Left cardiac atrium (tissue), 4 donors: ENCODE results near the gene PCNX2. TPM values are rescaled to one million over a fixed set of nuclear protein-coding genes. Genes with fewer than 3 reads are reported as not detected.

Experiments
- ATAC-seq, 2 donors: fragments of 200-7000 bp; cut with Tn5 transposase; one replicate each; pipeline ENCODE4 v1.9.1; 2020; ENCODE audit warnings: mild to moderate bottlenecking in 2 of 2, moderate library complexity in 2 of 2
- DNase-seq: peaks from one replicate; pipeline ENCODE4 v3.0.0-alpha.2; 2020
- intact Hi-C, 2 donors: fragments of 100-400 bp; cut with DNase I; formaldehyde crosslinking; loops; one replicate each; pipeline versions ENCODE4 v1.14.1 to v1.15.1; 2022 to 2023
- total RNA-seq, 2 donors: library from RNA; stranded (reverse); fragmentation: NEBNext Ultra II Directional; extraction: Animal tissue kit (Norgen Biotek cat#: 25700); gene quantifications; one replicate each; pipeline ENCODE4 v1.2.1, GENCODE V29; 2021
- donor health status: DM: no; HTN: yes; CAD: no.
- donor health status: DM: no; HTN: yes; CAD: no; lungs with severe emphysema.
- donor health status: DM: yes; HTN: yes; CAD: no.
- donor health status: Dilated cardiomyopathy.

PCNX2 gene
- total RNA-seq, 2 donors from 2014 or later: 3.2 to 4.2 TPM

- ATAC-seq: peak; percentile 88 to 93
- intact Hi-C loops: loop anchor here in 1 of 2 donors (2.0 to 10.0 kb wide), 2 partner anchors 606 to 1486 kb away; no protein-coding TSS in a partner anchor
- peak; percentile 60 for DNase-seq
Measured at GRCh38 chr1:233240829-233241682, 54.5 kb downstream of the PCNX2 start.

GRCh38 chr1:233240371-233240770, 55.2 kb downstream of the PCNX2 start:
- no peak for ATAC-seq
- intact Hi-C loops: loop anchor here in 1 of 2 donors (2.0 to 10.0 kb wide), 2 partner anchors 606 to 1486 kb away; no protein-coding TSS in a partner anchor

GRCh38 chr1:233238884-233239431, 56.6 kb downstream of the PCNX2 start:
- ATAC-seq (no peak), DNase-seq (no peak)
- intact Hi-C loops: loop anchor here in 1 of 2 donors (5.0 kb wide), 1 partner anchor 607 kb away; the partner anchor contains the start of gene SIPA1L2

More at GRCh38 chr1:233240371-233240770, 55.2 kb downstream of the PCNX2 start:
- DNase-seq: no peak

GRCh38 chr1:233237647-233238046, 57.9 kb downstream of the PCNX2 start:
- DNase-seq (no peak), ATAC-seq (peak; percentile 25 to 59)
- intact Hi-C loops: loop anchor here in 1 of 2 donors (5.0 kb wide), 1 partner anchor 605 kb away; the partner anchor contains the start of gene SIPA1L2

- no peak for DNase-seq
- ATAC-seq: no peak
- intact Hi-C loops: no loop called here
Measured at GRCh38 chr1:233233508-233234040, 62.0 kb downstream of the PCNX2 start.

GRCh38 chr1:233230011-233230410, 65.5 kb downstream of the PCNX2 start:
- intact Hi-C loops: no loop called here
- ATAC-seq (no peak), DNase-seq (no peak)

- no peak for DNase-seq
- intact Hi-C loops: no loop called here
- ATAC-seq: no peak
Measured at GRCh38 chr1:233229288-233229687, 66.2 kb downstream of the PCNX2 start.

GRCh38 chr1:233227930-233228465, 67.5 kb downstream of the PCNX2 start:
- ATAC-seq (no peak), DNase-seq (no peak)
- intact Hi-C loops: no loop called here

GRCh38 chr1:233224311-233224710, 71.2 kb downstream of the PCNX2 start:
- no peak for DNase-seq
- ATAC-seq: no peak
- intact Hi-C loops: no loop called here

GRCh38 chr1:233217832-233218231, 77.7 kb downstream of the PCNX2 start:
- ATAC-seq (no peak), DNase-seq (no peak)
- intact Hi-C loops: no loop called here

- intact Hi-C loops: no loop called here
- DNase-seq (no peak), ATAC-seq (no peak)
Measured at GRCh38 chr1:233216009-233216408, 79.5 kb downstream of the PCNX2 start.

- ATAC-seq (no peak), DNase-seq (no peak)
- intact Hi-C loops: no loop called here
Measured at GRCh38 chr1:233215135-233215760, 80.3 kb downstream of the PCNX2 start.

GRCh38 chr1:233211595-233211994, 83.9 kb downstream of the PCNX2 start:
- intact Hi-C loops: no loop called here
- ATAC-seq (no peak), DNase-seq (no peak)

GRCh38 chr1:233211106-233211505, 84.4 kb downstream of the PCNX2 start:
- DNase-seq (no peak), ATAC-seq (no peak)
- intact Hi-C loops: no loop called here

GRCh38 chr1:233209481-233209880, 86.0 kb downstream of the PCNX2 start:
- ATAC-seq (no peak), DNase-seq (no peak)
- intact Hi-C loops: no loop called here

- intact Hi-C loops: no loop called here
- ATAC-seq: no peak
- DNase-seq: no peak
Measured at GRCh38 chr1:233208687-233209086, 86.8 kb downstream of the PCNX2 start.

- intact Hi-C loops: no loop called here
- DNase-seq (no peak), ATAC-seq (no peak)
Measured at GRCh38 chr1:233197940-233198339, 97.6 kb downstream of the PCNX2 start.

- intact Hi-C loops: no loop called here
- ATAC-seq: no peak
- DNase-seq: no peak
Measured at GRCh38 chr1:233193741-233194140, 101.8 kb downstream of the PCNX2 start.

- no peak for DNase-seq
- intact Hi-C loops: no loop called here
- no peak for ATAC-seq
Measured at GRCh38 chr1:233190987-233191386, 104.5 kb downstream of the PCNX2 start.
